Neural progenitor cell (in vitro differentiated cells): ENCODE results near the gene KCNMB2. TPM values are rescaled to one million over a fixed set of nuclear protein-coding genes. Genes with fewer than 3 reads are reported as not detected.

Experiments
- DNase-seq: peaks from one replicate; pipeline ENCODE4 v3.0.0-alpha.2; 2016; ENCODE audit warnings: low spot score
- H2AFZ ChIP-seq: fragments of 200-600 bp; sonication (generic); replicated peaks from 2 replicates; pipeline ENCODE4 v1.6.1; 2016; ENCODE audit warnings: antibody characterized with exemption
- H3F3A ChIP-seq: fragments of 200-600 bp; sonication (generic); 2 replicates; pipeline ENCODE4 v1.6.1; 2016; ENCODE audit warnings: antibody characterized with exemption, low read depth
- H3K27ac ChIP-seq: fragments of 200-600 bp; sonication (generic); 2 replicates; pipeline ENCODE4 v1.5.1; 2016; ENCODE audit warnings: mild to moderate bottlenecking
- H3K27me3 ChIP-seq: fragments of 200-600 bp; sonication (generic); 2 replicates; pipeline ENCODE4 v1.6.1; 2016; ENCODE audit warnings: mild to moderate bottlenecking, moderate library complexity
- H3K36me3 ChIP-seq: fragments of 200-600 bp; sonication (generic); 2 replicates; pipeline ENCODE4 v1.5.1; 2016
- H3K4me1 ChIP-seq: fragments of 200-600 bp; sonication (generic); 2 replicates; pipeline ENCODE4 v1.6.1; 2016; ENCODE audit warnings: mixed run types
- H3K4me2 ChIP-seq: fragments of 200-600 bp; sonication (generic); 2 replicates; pipeline ENCODE4 v1.6.1; 2016
- H3K4me3 ChIP-seq: fragments of 200-600 bp; sonication (generic); 2 replicates; pipeline ENCODE4 v1.5.1; 2016
- H3K79me2 ChIP-seq: fragments of 200-600 bp; sonication (generic); 2 replicates; pipeline ENCODE4 v1.6.1; 2016; ENCODE audit warnings: low read depth
- H3K9ac ChIP-seq: fragments of 200-600 bp; sonication (generic); 2 replicates; pipeline ENCODE4 v1.6.1; 2016
- H3K9me3 ChIP-seq: fragments of 200-600 bp; sonication (generic); 2 replicates; pipeline ENCODE4 v1.5.1; 2016; ENCODE audit warnings: low read depth
- H4K20me1 ChIP-seq: fragments of 200-600 bp; sonication (generic); 2 replicates; pipeline ENCODE4 v1.6.1; 2016; ENCODE audit warnings: low read depth
- H3K27ac Mint-ChIP-seq: 3 replicates; pipeline ENCODE4 v1.8.0; 2021; ENCODE audit warnings: mixed read lengths
- H3K27me3 Mint-ChIP-seq: 2 replicates; pipeline ENCODE4 v1.8.0; 2022; ENCODE audit warnings: low read depth, mild to moderate bottlenecking, inconsistent platforms, moderate library complexity, mixed read lengths; ENCODE audit not compliant: insufficient read depth
- H3K36me3 Mint-ChIP-seq: 3 replicates; pipeline ENCODE4 v1.8.0; 2021; ENCODE audit warnings: mixed read lengths
- H3K4me1 Mint-ChIP-seq: 3 replicates; pipeline ENCODE4 v1.8.0; 2021; ENCODE audit warnings: mixed read lengths
- H3K4me3 Mint-ChIP-seq: 3 replicates; pipeline ENCODE4 v1.8.0; 2021; ENCODE audit warnings: mild to moderate bottlenecking, moderate library complexity, mixed read lengths
- H3K9me3 Mint-ChIP-seq: 3 replicates; pipeline ENCODE4 v1.8.0; 2020; ENCODE audit warnings: mixed read lengths
- CTCF ChIP-seq: fragments of 200-600 bp; sonication (generic); IDR thresholded peaks from 2 replicates; pipeline ENCODE4 v1.5.1; 2017; ENCODE audit warnings: antibody characterized with exemption, mild to moderate bottlenecking
- EZH2 ChIP-seq: fragments of 200-600 bp; sonication (generic); IDR thresholded peaks from 2 replicates; pipeline ENCODE4 v1.6.1; 2017; ENCODE audit warnings: antibody characterized with exemption, mild to moderate bottlenecking, moderate library complexity
- EZH2phosphoT487 ChIP-seq: fragments of 200-600 bp; sonication (generic); IDR thresholded peaks from 2 replicates; pipeline ENCODE4 v1.6.1; 2017; ENCODE audit warnings: antibody characterized with exemption
- total RNA-seq: library from RNA; depleted of rRNA; stranded (reverse); fragments of >200 nt; gene quantifications from 2 replicates; pipeline ENCODE4 v1.2.3, GENCODE V29; 2015; ENCODE audit warnings: low replicate concordance

The KCNMB2 gene
- total RNA-seq, 1 donor from 2014 or later: not detected

DNA sequence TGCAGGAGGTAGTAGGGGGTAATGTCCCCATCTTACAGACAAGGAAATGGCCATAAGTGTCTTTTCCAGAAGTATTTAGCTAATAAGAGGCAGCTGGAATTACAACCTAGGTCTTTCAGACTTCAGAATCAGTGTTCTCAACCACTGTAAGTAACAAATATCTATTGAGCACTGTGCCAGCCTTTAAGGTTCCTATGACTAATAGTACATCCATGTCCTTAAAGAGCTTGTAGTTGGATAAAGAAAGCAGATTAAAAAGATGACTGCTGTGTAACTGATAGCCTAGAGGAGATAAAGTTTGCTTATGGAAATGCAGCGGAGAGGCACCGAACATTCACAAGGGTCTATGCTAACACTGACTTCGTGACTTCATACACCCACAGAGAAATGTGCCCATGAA, 136.0 kb downstream of the KCNMB2 start:
- Histone ChIP-seq H3F3A (no peaks in the 10 kb centered on the region), H3K4me3 (no peak overlapping the region), H4K20me1 (no peaks in the 10 kb centered on the region), H3K27me3 (no peaks in the 10 kb centered on the region), H3K4me2 (no peak overlapping the region), H2AFZ (no peak overlapping the region), H3K79me2 (no peaks in the 10 kb centered on the region), H3K36me3 (no peaks in the 10 kb centered on the region), H3K27ac (no peak overlapping the region), H3K9me3 (no peaks in the 10 kb centered on the region), H3K9ac (no peak overlapping the region), H3K4me1 (no peaks in the 10 kb centered on the region)
- no peak overlapping the region for H3K27ac Mint-ChIP-seq
- no peaks in the 10 kb centered on the region for H3K36me3 Mint-ChIP-seq
- no peak overlapping the region for H3K4me3 Mint-ChIP-seq
- TF ChIP-seq CTCF: no peak
- TF ChIP-seq EZH2: no peak
- TF ChIP-seq EZH2phosphoT487: no peak
- peaks cover 2% of the 10 kb centered on the region for H3K4me1 Mint-ChIP-seq
- no peaks in the 10 kb centered on the region for H3K9me3 Mint-ChIP-seq
- DNase-seq: no peak
- H3K27me3 Mint-ChIP-seq: no peaks in the 10 kb centered on the region

GRCh38 chr3:178673529-178673928, 137.3 kb downstream of the KCNMB2 start:
- H3K9me3 ChIP-seq: no peaks in the 10 kb centered on the region
- H3K27me3 Mint-ChIP-seq: no peaks in the 10 kb centered on the region
- no peak overlapping the region for H3K4me3 Mint-ChIP-seq
- no peak for TF ChIP-seq EZH2phosphoT487
- no peak for TF ChIP-seq EZH2
- no peak for TF ChIP-seq CTCF
- no peaks in the 10 kb centered on the region for H3K4me1 ChIP-seq
- no peak overlapping the region for H2AFZ ChIP-seq
- H3K4me1 Mint-ChIP-seq: peaks cover 2% of the 10 kb centered on the region
- no peak for DNase-seq
- H3K9me3 Mint-ChIP-seq: no peaks in the 10 kb centered on the region
- H3K27ac Mint-ChIP-seq: no peak overlapping the region
- H3K4me2 ChIP-seq: no peak overlapping the region
- no peaks in the 10 kb centered on the region for H4K20me1 ChIP-seq
- no peaks in the 10 kb centered on the region for H3K36me3 ChIP-seq
- no peaks in the 10 kb centered on the region for H3K27me3 ChIP-seq
- H3F3A ChIP-seq: no peaks in the 10 kb centered on the region
- no peak overlapping the region for H3K9ac ChIP-seq
- H3K36me3 Mint-ChIP-seq: no peaks in the 10 kb centered on the region
- H3K27ac ChIP-seq: no peak overlapping the region
- no peak overlapping the region for H3K4me3 ChIP-seq
- no peaks in the 10 kb centered on the region for H3K79me2 ChIP-seq

GRCh38 chr3:178676077-178676476, 139.8 kb downstream of the KCNMB2 start:
- H3K27me3 Mint-ChIP-seq: no peaks in the 10 kb centered on the region
- peaks cover 2% of the 10 kb centered on the region for H3K4me1 Mint-ChIP-seq
- Histone ChIP-seq H3K79me2 (no peaks in the 10 kb centered on the region), H4K20me1 (no peaks in the 10 kb centered on the region), H3K9ac (no peak overlapping the region), H2AFZ (no peak overlapping the region), H3K36me3 (no peaks in the 10 kb centered on the region), H3K27ac (no peak overlapping the region), H3K4me3 (no peak overlapping the region), H3K27me3 (no peaks in the 10 kb centered on the region), H3K4me2 (no peak overlapping the region), H3F3A (no peaks in the 10 kb centered on the region), H3K9me3 (no peaks in the 10 kb centered on the region), H3K4me1 (peaks cover 7% of the 10 kb centered on the region)
- DNase-seq: no peak
- no peak overlapping the region for H3K4me3 Mint-ChIP-seq
- no peak for TF ChIP-seq EZH2
- TF ChIP-seq EZH2phosphoT487: no peak
- no peak for TF ChIP-seq CTCF
- H3K9me3 Mint-ChIP-seq: no peaks in the 10 kb centered on the region
- H3K27ac Mint-ChIP-seq: no peak overlapping the region
- H3K36me3 Mint-ChIP-seq: no peaks in the 10 kb centered on the region
